OCI-LY1 (cell line): ENCODE measurements around the gene KIAA0319L.

ENCODE experiments used
- H2AFZ ChIP-seq: fragments of 200-600 bp; sonication (generic), shearing (Covaris generic); 2 replicates; pipeline ENCODE4 v1.6.0; 2014; ENCODE audit warnings: antibody characterized with exemption, mild to moderate bottlenecking, low read length
- H3F3A ChIP-seq: fragments of 200-600 bp; sonication (generic), shearing (Covaris generic); 2 replicates; pipeline ENCODE4 v1.6.0; 2014; ENCODE audit warnings: mild to moderate bottlenecking, antibody characterized with exemption, low read length, moderate library complexity; ENCODE audit not compliant: insufficient read depth
- H3K27ac ChIP-seq: fragments of 200-600 bp; sonication (generic); 2 replicates; pipeline ENCODE4 v1.5.1; 2014; ENCODE audit warnings: low read length, mixed run types, mild to moderate bottlenecking, low read depth; ENCODE audit not compliant: poor library complexity, severe bottlenecking
- H3K27me3 ChIP-seq: fragments of 200-600 bp; sonication (generic); 2 replicates; pipeline ENCODE4 v1.6.0; 2014; ENCODE audit warnings: antibody characterized with exemption, mild to moderate bottlenecking, low read length, moderate library complexity; ENCODE audit not compliant: insufficient read depth
- H3K36me3 ChIP-seq: fragments of 200-600 bp; sonication (generic); 2 replicates; pipeline ENCODE4 v1.6.1; 2014; ENCODE audit warnings: mild to moderate bottlenecking, antibody characterized with exemption, low read length, moderate library complexity, mixed read lengths; ENCODE audit not compliant: insufficient read depth
- H3K4me1 ChIP-seq: fragments of 200-600 bp; sonication (generic); 2 replicates; pipeline ENCODE4 v1.5.1; 2014; ENCODE audit warnings: mild to moderate bottlenecking, low read length, moderate library complexity; ENCODE audit not compliant: insufficient read depth, severe bottlenecking
- H3K4me2 ChIP-seq: fragments of 200-600 bp; sonication (generic), shearing (Covaris generic); 2 replicates; pipeline ENCODE4 v1.6.1; 2014; ENCODE audit warnings: low read length
- H3K4me3 ChIP-seq: fragments of 200-600 bp; sonication (generic); 2 replicates; pipeline ENCODE4 v1.5.1; 2014; ENCODE audit warnings: low read length, low read depth, mild to moderate bottlenecking, mixed read lengths; ENCODE audit not compliant: poor library complexity, severe bottlenecking
- H3K79me2 ChIP-seq: fragments of 200-600 bp; shearing (Covaris generic); 2 replicates; pipeline ENCODE4 v1.6.1; 2016; ENCODE audit warnings: mixed run types, low read length, mixed read lengths; ENCODE audit not compliant: insufficient read depth
- H3K9ac ChIP-seq: fragments of 200-600 bp; sonication (generic), shearing (Covaris generic); 2 replicates; pipeline ENCODE4 v1.6.1; 2014; ENCODE audit warnings: mild to moderate bottlenecking, low read length, mixed read lengths
- H3K9me2 ChIP-seq: fragments of 200-600 bp; sonication (generic), shearing (Covaris generic); 2 replicates; pipeline ENCODE4 v1.6.1; 2014; ENCODE audit warnings: low read depth, mild to moderate bottlenecking, low read length, mixed read lengths
- H3K9me3 ChIP-seq: fragments of 200-600 bp; shearing (Covaris generic); 2 replicates; pipeline ENCODE4 v1.6.1; 2014; ENCODE audit warnings: low read length, mixed read lengths
- H4K20me1 ChIP-seq: fragments of 200-600 bp; sonication (generic), shearing (Covaris generic); 2 replicates; pipeline ENCODE4 v1.6.0; 2016; ENCODE audit warnings: mild to moderate bottlenecking, low read length; ENCODE audit not compliant: insufficient read depth
- CTCF ChIP-seq: fragments of 200-600 bp; sonication (generic), shearing (Covaris generic); IDR thresholded peaks from 2 replicates; pipeline ENCODE4 v1.5.1; 2017; ENCODE audit warnings: mild to moderate bottlenecking, antibody characterized with exemption, low read length, moderate library complexity, mixed read lengths
- EZH2 ChIP-seq: fragments of 200-600 bp; sonication (generic), shearing (Covaris generic); IDR thresholded peaks from 2 replicates; pipeline ENCODE4 v1.8.0; 2017; ENCODE audit warnings: borderline replicate concordance, mixed run types, mild to moderate bottlenecking, antibody characterized with exemption, low read length, moderate library complexity, mixed read lengths

KIAA0319L gene

GRCh38 chr1:35558374-35559316 is 1.4 kb upstream of the KIAA0319L start:
- H3K79me2 ChIP-seq = no peaks in the 10 kb centered on the region; the same call in 1 of the 2 replicates
- no peaks in the 10 kb centered on the region for H3K9me2 ChIP-seq
- H3F3A ChIP-seq = peaks cover 6% of the 10 kb centered on the region; the same call in 1 of the 2 replicates
- H2AFZ ChIP-seq = no peak overlapping the region
- peak overlapping the region; percentile 93 for H3K4me2 ChIP-seq
- peaks cover 11% of the 10 kb centered on the region; the same call in 1 of the 2 replicates for H3K36me3 ChIP-seq
- no peaks in the 10 kb centered on the region for H3K27me3 ChIP-seq
- peak overlapping the region; percentile 88 for H3K4me3 ChIP-seq
- peak overlapping the region; percentile 46 for H3K27ac ChIP-seq
- H3K9me3 ChIP-seq = no peaks in the 10 kb centered on the region
- no peaks in the 10 kb centered on the region for H4K20me1 ChIP-seq
- peak overlapping the region; percentile 82 for H3K9ac ChIP-seq
- TF ChIP-seq CTCF (no peak), EZH2 (no peak)
- peaks cover 39% of the 10 kb centered on the region for H3K4me1 ChIP-seq

- Histone ChIP-seq H3K4me3 (peak within 1 kb of the TSS; percentile 88), H3K27me3 (no peaks in the 10 kb centered on the region), H3K9me2 (no peaks in the 10 kb centered on the region), H3K4me2 (peak within 1 kb of the TSS; percentile 93), H3K27ac (peak within 1 kb of the TSS; percentile 79), H3K79me2 (no peaks in the 10 kb centered on the region; the same call in 1 of the 2 replicates), H3K9me3 (no peaks in the 10 kb centered on the region), H4K20me1 (no peaks in the 10 kb centered on the region), H3K4me1 (peaks cover 39% of the 10 kb centered on the region), H3F3A (peaks cover 6% of the 10 kb centered on the region; the same call in 1 of the 2 replicates), H3K9ac (peak within 1 kb of the TSS; percentile 82), H2AFZ (peak within 1 kb of the TSS; percentile 17; the same call in 1 of the 2 replicates), H3K36me3 (peaks cover 15% of the 10 kb centered on the region; the same call in 1 of the 2 replicates)
- TF ChIP-seq CTCF = no peak
- TF ChIP-seq EZH2 = no peak
Observed at GRCh38 chr1:35557611-35558373, 589 bp upstream of the KIAA0319L start, which contains the start of gene NCDN. TSS of gene NCDN (plus strand) at chr1:35557799. CDS start at chr1:35558191, 392 bp downstream.

DNA sequence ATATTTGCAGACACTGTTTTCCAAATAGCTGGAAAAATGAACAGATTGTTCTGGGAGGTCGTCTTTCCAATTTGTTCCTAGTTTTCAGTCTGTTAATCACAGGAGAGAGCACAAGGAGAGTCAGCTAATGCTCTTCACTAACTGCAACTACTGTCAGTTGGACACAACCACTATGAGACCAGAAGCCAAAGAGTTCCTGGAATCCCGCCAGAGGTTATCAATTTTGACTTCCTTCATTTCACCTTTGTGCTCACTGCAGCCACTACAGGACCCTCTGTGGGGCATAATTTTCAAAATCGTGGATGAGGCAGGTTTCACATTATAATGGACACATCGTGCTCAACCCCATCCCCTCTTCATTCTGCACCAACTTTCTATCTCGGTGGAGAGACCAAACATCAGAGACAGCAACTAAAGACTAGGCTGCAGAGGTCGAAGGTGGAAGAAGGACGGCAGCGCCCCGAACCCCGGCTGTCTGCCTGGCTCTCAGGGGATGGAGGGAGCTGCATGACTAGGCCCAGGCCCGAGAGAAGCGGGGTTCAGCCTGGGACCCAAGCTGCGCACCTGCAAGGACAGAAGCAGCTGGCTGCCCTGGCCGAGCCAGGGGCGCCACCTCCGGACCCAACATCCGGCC is 602 bp downstream of the KIAA0319L start:
- H3K4me2 ChIP-seq = peak overlapping the region; percentile 93
- TF ChIP-seq CTCF (no peak), EZH2 (no peak)
- no peaks in the 10 kb centered on the region; the same call in 1 of the 2 replicates for H3K79me2 ChIP-seq
- peak overlapping the region; percentile 82 for H3K9ac ChIP-seq
- no peaks in the 10 kb centered on the region for H3K9me2 ChIP-seq
- H3K9me3 ChIP-seq = no peaks in the 10 kb centered on the region
- H2AFZ ChIP-seq = no peak overlapping the region
- H3K4me1 ChIP-seq = peaks cover 39% of the 10 kb centered on the region
- no peaks in the 10 kb centered on the region for H4K20me1 ChIP-seq
- H3K36me3 ChIP-seq = peaks cover 20% of the 10 kb centered on the region
- H3K27ac ChIP-seq = peak overlapping the region; percentile 79
- H3K27me3 ChIP-seq = no peaks in the 10 kb centered on the region
- H3F3A ChIP-seq = peaks cover 6% of the 10 kb centered on the region; the same call in 1 of the 2 replicates
- H3K4me3 ChIP-seq = peak overlapping the region; percentile 88
